K562 (cell line): ENCODE results near the gene SRCAP. TPM values are rescaled to one million over a fixed set of nuclear protein-coding genes. Genes with fewer than 3 reads are reported as not detected.

Experiments
- CBX1 ChIP-seq: sonication (generic); IDR thresholded peaks from 2 replicates; pipeline ENCODE4 v1.6.1; 2016; ENCODE audit warnings: antibody characterized with exemption, low read depth, mild to moderate bottlenecking
- CXXC5 ChIP-seq: fragments of 250-450 bp; sonication (Bioruptor Pico); IDR thresholded peaks from 2 replicates; pipeline ENCODE4 v1.8.0; 2022; ENCODE audit warnings: inconsistent platforms, mild to moderate bottlenecking, moderate library complexity
- GABPB2 ChIP-seq: fragments of 250-450 bp; sonication (Bioruptor Pico); conservative IDR thresholded peaks from 2 replicates; pipeline ENCODE4 v1.5.1; 2021; ENCODE audit warnings: mild to moderate bottlenecking
- KDM5B ChIP-seq: fragments of 200-600 bp; sonication (generic); IDR thresholded peaks from 2 replicates; pipeline ENCODE4 v1.6.1; 2012; ENCODE audit warnings: low read depth, mild to moderate bottlenecking, moderate library complexity, low read length, control low read depth, inconsistent platforms; ENCODE audit not compliant: insufficient replicate concordance
- NBN ChIP-seq: fragments of 450-650 bp; IDR thresholded peaks from 2 replicates; pipeline ENCODE4 v1.6.1; 2016; ENCODE audit warnings: low read depth, mild to moderate bottlenecking
- SMAD3 ChIP-seq: fragments of 450-650 bp; formaldehyde crosslinking; conservative IDR thresholded peaks from 2 replicates; pipeline ENCODE4 v1.4.0; 2020; ENCODE audit warnings: mild to moderate bottlenecking
- SRSF3 ChIP-seq: fragments of 200-400 bp; formaldehyde crosslinking; IDR thresholded peaks from 2 replicates; pipeline ENCODE4 v1.6.1; 2016; ENCODE audit warnings: mild to moderate bottlenecking, low read length, moderate library complexity; ENCODE audit not compliant: insufficient read depth
- ZNF217 ChIP-seq: sonication (generic); formaldehyde crosslinking; IDR thresholded peaks from 2 replicates; pipeline ENCODE4 v1.8.0; 2022; ENCODE audit warnings: mild to moderate bottlenecking, missing genetic modification reagents
- polyA plus RNA-seq, 8 experiments: library from polyadenylated mRNA; depleted of rRNA in 4 of 8; stranded (reverse) in 5 of 8; unstranded in 3 of 8; fragments of >200 nt; fragmentation: Nextera tagmentation in 2 of 8; fragmentation: Illumina TruSeq in 1 of 8; extraction: Ambion mirVana in 2 of 8; extraction: Trizol in 1 of 8; gene quantifications; 2 replicates each; pipeline versions ENCODE4 v1.2.1 to v1.2.3, GENCODE V29; 2011 to 2014; ENCODE audit warnings: inconsistent platforms in 1 of 8, missing spikeins in 1 of 8
- total RNA-seq, 7 experiments: library from RNA; depleted of rRNA in 6 of 7; stranded (reverse); fragments of >200 nt in 6 of 7; fragmentation: Illumina TruSeq in 2 of 7; extraction: Trizol in 2 of 7; gene quantifications; 2 replicates each; pipeline versions ENCODE4 v1.2.1 to v1.2.3, GENCODE V29; 2011 to 2021; ENCODE audit warnings: low replicate concordance in 1 of 7
- TF ChIP-seq, protein P1 (sequence below): conservative IDR thresholded peaks from 2 replicates; pipeline ENCODE4 v1.6.1; 2011; ENCODE audit warnings: low read depth, mild to moderate bottlenecking, low read length; ENCODE audit not compliant: control insufficient read depth
- TF ChIP-seq, protein P2 (sequence below): fragments of 200-800 bp; sonication (Bioruptor generic); IDR thresholded peaks from 2 replicates; pipeline ENCODE4 v1.6.1; 2016; ENCODE audit warnings: missing genetic modification characterization, missing compliant biosample characterization
- TF ChIP-seq, protein P3 (sequence below): sonication (generic); formaldehyde crosslinking; IDR thresholded peaks from 2 replicates; pipeline ENCODE4 v1.8.0; 2023; ENCODE audit warnings: missing genetic modification reagents, mild to moderate bottlenecking, borderline replicate concordance
- TF ChIP-seq, protein P4 (sequence below): fragments of 250-450 bp; sonication (Bioruptor Pico); IDR thresholded peaks from 2 replicates; pipeline ENCODE4 v1.5.0; 2021

SRCAP gene
- total and polyA plus RNA-seq, 9 of the 15 experiments (the other 6 are each of a cell fraction or from before 2014, with no cell fraction given), result 0.21 to 62.6 (median 5.8) TPM

DNA sequence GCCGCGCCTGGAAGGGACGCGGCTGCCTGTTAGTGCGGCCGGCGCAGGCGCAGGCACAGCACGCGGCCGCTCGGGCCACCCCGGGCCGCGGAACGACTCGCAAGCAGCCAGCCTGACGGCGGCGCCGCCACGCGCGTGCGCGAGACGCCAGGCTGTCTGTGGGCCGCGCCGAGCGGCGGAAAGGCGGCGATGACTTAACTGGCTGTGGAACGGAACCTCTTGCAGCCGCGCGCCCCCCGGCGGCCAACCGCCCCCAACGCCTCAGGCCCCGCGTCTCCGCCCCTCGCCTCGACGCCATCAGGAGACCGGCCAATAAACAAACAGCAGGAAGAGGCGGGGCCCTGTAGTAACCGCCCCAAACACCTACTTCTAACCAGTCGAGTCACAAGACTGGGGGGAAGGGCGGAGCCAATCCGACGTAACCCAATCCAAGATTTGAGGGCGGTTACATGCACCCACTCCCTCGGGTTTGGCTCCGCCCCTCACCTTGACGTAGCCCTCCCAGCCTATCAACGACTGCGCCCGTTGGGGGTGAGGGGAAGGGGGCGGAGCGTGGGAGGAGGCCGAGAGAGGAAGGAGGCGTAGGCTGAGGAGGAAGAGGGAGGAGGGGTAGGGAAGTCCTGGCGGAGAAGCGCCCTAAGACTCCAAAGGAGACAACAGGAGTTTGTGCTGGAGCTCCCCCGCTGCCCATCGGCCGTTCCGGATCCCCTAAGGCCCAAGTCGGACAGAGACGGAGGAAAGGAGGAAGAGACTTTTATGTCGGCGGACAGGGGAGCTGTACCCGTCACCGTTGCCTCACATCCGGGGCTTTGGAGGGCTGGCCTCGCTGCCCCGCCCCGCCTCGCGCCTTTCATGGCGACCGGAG, 40.9 kb upstream of the SRCAP start, which contains the start of gene FBRS (continued):
- TF ChIP-seq, protein P1, sequence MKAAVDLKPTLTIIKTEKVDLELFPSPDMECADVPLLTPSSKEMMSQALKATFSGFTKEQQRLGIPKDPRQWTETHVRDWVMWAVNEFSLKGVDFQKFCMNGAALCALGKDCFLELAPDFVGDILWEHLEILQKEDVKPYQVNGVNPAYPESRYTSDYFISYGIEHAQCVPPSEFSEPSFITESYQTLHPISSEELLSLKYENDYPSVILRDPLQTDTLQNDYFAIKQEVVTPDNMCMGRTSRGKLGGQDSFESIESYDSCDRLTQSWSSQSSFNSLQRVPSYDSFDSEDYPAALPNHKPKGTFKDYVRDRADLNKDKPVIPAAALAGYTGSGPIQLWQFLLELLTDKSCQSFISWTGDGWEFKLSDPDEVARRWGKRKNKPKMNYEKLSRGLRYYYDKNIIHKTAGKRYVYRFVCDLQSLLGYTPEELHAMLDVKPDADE, result peak; percentile 62
- peak; percentile 90 for TF ChIP-seq NBN
- TF ChIP-seq, protein P2, sequence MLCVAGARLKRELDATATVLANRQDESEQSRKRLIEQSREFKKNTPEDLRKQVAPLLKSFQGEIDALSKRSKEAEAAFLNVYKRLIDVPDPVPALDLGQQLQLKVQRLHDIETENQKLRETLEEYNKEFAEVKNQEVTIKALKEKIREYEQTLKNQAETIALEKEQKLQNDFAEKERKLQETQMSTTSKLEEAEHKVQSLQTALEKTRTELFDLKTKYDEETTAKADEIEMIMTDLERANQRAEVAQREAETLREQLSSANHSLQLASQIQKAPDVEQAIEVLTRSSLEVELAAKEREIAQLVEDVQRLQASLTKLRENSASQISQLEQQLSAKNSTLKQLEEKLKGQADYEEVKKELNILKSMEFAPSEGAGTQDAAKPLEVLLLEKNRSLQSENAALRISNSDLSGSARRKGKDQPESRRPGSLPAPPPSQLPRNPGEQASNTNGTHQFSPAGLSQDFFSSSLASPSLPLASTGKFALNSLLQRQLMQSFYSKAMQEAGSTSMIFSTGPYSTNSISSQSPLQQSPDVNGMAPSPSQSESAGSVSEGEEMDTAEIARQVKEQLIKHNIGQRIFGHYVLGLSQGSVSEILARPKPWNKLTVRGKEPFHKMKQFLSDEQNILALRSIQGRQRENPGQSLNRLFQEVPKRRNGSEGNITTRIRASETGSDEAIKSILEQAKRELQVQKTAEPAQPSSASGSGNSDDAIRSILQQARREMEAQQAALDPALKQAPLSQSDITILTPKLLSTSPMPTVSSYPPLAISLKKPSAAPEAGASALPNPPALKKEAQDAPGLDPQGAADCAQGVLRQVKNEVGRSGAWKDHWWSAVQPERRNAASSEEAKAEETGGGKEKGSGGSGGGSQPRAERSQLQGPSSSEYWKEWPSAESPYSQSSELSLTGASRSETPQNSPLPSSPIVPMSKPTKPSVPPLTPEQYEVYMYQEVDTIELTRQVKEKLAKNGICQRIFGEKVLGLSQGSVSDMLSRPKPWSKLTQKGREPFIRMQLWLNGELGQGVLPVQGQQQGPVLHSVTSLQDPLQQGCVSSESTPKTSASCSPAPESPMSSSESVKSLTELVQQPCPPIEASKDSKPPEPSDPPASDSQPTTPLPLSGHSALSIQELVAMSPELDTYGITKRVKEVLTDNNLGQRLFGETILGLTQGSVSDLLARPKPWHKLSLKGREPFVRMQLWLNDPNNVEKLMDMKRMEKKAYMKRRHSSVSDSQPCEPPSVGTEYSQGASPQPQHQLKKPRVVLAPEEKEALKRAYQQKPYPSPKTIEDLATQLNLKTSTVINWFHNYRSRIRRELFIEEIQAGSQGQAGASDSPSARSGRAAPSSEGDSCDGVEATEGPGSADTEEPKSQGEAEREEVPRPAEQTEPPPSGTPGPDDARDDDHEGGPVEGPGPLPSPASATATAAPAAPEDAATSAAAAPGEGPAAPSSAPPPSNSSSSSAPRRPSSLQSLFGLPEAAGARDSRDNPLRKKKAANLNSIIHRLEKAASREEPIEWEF (CRISPR knock-in tag), result no peak
- no peak for TF ChIP-seq GABPB2
- 0 out of 2 replicates have a peak, but pooled peaks have one; percentile 14 for TF ChIP-seq CBX1
- no peak for TF ChIP-seq ZNF217 (CRISPR knock-in tag)
- TF ChIP-seq, protein P3, sequence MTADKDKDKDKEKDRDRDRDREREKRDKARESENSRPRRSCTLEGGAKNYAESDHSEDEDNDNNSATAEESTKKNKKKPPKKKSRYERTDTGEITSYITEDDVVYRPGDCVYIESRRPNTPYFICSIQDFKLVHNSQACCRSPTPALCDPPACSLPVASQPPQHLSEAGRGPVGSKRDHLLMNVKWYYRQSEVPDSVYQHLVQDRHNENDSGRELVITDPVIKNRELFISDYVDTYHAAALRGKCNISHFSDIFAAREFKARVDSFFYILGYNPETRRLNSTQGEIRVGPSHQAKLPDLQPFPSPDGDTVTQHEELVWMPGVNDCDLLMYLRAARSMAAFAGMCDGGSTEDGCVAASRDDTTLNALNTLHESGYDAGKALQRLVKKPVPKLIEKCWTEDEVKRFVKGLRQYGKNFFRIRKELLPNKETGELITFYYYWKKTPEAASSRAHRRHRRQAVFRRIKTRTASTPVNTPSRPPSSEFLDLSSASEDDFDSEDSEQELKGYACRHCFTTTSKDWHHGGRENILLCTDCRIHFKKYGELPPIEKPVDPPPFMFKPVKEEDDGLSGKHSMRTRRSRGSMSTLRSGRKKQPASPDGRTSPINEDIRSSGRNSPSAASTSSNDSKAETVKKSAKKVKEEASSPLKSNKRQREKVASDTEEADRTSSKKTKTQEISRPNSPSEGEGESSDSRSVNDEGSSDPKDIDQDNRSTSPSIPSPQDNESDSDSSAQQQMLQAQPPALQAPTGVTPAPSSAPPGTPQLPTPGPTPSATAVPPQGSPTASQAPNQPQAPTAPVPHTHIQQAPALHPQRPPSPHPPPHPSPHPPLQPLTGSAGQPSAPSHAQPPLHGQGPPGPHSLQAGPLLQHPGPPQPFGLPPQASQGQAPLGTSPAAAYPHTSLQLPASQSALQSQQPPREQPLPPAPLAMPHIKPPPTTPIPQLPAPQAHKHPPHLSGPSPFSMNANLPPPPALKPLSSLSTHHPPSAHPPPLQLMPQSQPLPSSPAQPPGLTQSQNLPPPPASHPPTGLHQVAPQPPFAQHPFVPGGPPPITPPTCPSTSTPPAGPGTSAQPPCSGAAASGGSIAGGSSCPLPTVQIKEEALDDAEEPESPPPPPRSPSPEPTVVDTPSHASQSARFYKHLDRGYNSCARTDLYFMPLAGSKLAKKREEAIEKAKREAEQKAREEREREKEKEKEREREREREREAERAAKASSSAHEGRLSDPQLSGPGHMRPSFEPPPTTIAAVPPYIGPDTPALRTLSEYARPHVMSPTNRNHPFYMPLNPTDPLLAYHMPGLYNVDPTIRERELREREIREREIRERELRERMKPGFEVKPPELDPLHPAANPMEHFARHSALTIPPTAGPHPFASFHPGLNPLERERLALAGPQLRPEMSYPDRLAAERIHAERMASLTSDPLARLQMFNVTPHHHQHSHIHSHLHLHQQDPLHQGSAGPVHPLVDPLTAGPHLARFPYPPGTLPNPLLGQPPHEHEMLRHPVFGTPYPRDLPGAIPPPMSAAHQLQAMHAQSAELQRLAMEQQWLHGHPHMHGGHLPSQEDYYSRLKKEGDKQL, result no peak
- TF ChIP-seq KDM5B, result peak; percentile 60
- no peak for TF ChIP-seq SMAD3 (CRISPR knock-in tag)
- TF ChIP-seq SRSF3, result no peak
- peak; percentile 96 for TF ChIP-seq CXXC5 (CRISPR knock-in tag)
- TF ChIP-seq, protein P4, sequence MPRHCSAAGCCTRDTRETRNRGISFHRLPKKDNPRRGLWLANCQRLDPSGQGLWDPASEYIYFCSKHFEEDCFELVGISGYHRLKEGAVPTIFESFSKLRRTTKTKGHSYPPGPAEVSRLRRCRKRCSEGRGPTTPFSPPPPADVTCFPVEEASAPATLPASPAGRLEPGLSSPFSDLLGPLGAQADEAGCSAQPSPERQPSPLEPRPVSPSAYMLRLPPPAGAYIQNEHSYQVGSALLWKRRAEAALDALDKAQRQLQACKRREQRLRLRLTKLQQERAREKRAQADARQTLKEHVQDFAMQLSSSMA (CRISPR knock-in tag), result no peak
